Hindlimb muscle (tissue), 1 donor: Measurements from ENCODE around the gene TTC34. TPM values are rescaled to one million over a fixed set of nuclear protein-coding genes. Genes with fewer than 3 reads are reported as not detected.

Source experiments
- DNase-seq: peaks from one replicate; pipeline ENCODE4 v3.0.0-alpha.2; 2013
- polyA plus RNA-seq: library from polyadenylated mRNA; unstranded; fragments of 120-200 nt; gene quantifications from one replicate; pipeline ENCODE4 v1.2.1, GENCODE V29; 2013; ENCODE audit not compliant: insufficient read length

TTC34 gene
- polyA plus RNA-seq, 1 donor, result 0.31 TPM

GRCh38 chr1:2623571-2624337 lies 177.7 kb downstream of the TTC34 start:
- no peak for DNase-seq

GRCh38 chr1:2617971-2618470 lies 183.5 kb downstream of the TTC34 start:
- DNase-seq, result no peak

GRCh38 chr1:2614145-2614544 lies 187.3 kb downstream of the TTC34 start:
- DNase-seq, result no peak

- no peak for DNase-seq
These were observed 188.7 kb downstream of the TTC34 start for GRCh38 chr1:2612591-2613365.

GRCh38 chr1:2611621-2612437 lies 189.7 kb downstream of the TTC34 start:
- DNase-seq, result no peak

- DNase-seq, result peak; percentile 28
These were observed 190.4 kb downstream of the TTC34 start for GRCh38 chr1:2611031-2611501.

- DNase-seq, result no peak
These were observed 191.2 kb downstream of the TTC34 start for GRCh38 chr1:2610036-2610959.

- no peak for DNase-seq
These were observed 192.0 kb downstream of the TTC34 start for GRCh38 chr1:2609319-2610035.

GRCh38 chr1:2607641-2608091 lies 193.8 kb downstream of the TTC34 start:
- peak; percentile 77 for DNase-seq

- DNase-seq, result no peak
These were observed 194.4 kb downstream of the TTC34 start for GRCh38 chr1:2606881-2607621.

GRCh38 chr1:2606396-2606880 lies 195.1 kb downstream of the TTC34 start:
- no peak for DNase-seq

GRCh38 chr1:2605509-2606395 lies 195.7 kb downstream of the TTC34 start:
- DNase-seq, result no peak

- no peak for DNase-seq
These were observed 196.5 kb downstream of the TTC34 start for GRCh38 chr1:2604844-2605508.

- no peak for DNase-seq
These were observed 197.2 kb downstream of the TTC34 start for GRCh38 chr1:2604156-2604843.

GRCh38 chr1:2603521-2604155 lies 197.9 kb downstream of the TTC34 start:
- no peak for DNase-seq

- no peak for DNase-seq
These were observed 198.5 kb downstream of the TTC34 start for GRCh38 chr1:2602866-2603520.
